Measurements from ENCODE around the gene SOCS1.

Gene SOCS1

DNA sequence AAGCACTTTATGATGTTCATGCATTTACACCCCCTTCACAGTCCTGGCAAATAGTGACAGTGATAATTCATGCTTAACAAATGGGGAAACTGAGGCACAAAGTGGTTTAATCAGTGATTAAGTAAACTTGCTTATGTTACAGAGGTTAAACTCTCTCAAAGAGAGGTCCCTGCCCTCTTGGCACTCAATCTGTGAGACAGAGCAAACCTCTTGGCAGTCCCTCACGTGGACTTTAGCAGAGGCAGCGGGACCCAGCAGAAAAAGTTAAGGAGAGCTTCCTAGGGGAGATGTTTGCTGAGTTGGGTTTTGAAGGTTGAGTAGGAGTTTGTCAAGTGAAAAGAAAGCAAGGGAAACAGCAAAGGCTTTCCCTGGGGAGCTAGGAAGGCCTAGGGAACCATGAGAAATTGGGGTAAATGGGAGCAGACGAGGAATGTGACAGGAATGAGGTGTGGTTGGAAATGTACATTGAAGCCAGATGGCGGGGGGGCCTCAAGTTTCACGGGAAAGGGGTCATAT lies 10.7 kb downstream of the SOCS1 start:
- no peak for DNase-seq (ENCODE audit: low read depth)

DNA sequence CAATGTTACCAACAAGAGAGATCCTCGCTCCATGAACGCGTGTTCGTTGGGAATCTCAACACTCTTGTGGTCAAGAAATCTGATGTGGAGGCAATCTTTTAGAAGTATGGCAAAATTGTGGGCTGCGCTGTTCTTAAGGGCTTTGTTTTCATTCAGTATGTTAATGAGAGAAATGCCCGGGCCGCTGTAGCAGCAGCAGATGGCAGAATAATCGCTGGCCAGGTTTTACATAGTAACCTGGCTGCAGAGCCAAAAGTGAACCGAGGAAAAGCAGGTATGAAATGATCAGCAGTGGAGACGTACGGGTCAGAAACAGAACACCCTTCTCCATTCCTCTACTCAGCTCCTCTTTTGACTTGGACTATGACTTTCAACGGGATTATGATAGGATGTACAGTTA lies 13.3 kb downstream of the SOCS1 start:
- DNase-seq (ENCODE audit: low read depth): no peak

DNA sequence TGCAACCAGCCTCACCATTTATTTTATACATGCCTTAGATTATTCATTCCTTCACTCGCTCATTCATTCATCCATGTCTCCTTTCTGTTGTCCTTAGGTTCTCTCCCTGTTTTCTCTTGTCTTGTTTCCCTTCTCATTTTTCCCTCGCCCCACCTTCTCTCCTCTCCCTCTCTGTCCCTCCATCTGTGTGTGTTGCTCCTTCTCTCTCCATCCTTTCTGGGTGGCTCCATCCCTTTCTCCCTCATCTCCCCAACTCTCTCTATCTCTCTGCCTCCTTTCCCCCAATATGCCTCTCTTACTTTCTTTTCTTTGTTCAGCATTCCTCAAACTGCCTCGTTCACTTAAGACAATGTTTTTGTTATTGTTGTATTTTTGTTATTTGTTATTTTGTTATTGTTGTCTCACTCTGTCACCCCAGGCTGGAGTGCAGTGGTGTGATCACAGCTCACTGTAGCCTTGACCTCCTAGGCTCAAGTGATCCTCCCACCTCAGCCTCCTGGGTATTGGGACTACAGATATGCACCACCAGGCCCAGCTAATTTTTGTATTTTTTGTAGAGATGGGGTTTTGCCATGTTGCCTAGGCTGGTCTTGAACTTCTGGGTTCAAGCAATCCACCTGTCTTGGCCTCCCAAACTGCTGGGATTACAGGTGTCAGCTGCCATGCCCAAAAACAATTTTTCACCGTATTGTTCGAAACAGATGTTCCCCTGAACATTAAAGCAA lies 14.4 kb downstream of the SOCS1 start:
- DNase-seq (ENCODE audit: low read depth): no peak

DNA sequence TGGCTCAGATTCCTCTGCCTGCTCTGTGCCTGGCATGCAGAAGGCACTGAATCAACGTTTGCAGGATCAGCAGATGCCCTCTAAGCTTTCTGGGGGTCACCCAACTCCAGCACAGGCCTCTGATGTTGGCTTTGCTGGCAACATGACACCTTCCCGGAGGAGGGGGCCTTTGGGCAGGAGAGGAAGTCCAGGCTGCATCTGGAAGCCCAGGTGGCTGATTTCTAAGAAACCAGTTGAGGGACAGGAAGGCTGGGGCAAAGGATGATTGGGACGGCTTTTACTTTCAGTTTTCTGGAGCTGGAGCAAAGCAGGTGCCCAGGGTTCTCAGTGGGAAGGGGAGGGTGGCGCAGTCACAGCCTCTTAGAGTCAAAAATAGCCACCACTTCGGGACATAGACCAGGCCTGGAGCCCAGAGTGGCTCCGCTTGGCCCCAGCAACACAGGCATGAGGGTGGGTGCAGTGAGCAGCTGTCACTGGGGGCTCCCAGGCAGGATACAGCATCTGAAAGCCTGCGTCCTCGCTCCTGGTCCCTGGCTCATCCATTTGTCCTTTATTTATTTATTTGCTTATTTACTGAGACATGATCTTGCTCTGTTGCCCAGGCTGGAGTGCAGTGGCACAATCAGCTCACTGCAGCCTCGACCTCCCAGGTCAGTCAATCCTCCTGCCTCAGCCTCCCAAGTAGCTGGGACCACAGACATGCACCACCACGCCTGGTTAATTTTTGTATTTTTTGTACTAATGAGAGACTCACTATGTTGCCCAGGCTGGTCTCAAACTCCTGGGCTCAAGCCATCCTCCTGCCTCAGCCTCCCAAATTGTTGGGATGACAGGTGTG lies 15.1 kb downstream of the SOCS1 start:
- DNase-seq (ENCODE audit: low read depth): no peak

DNA sequence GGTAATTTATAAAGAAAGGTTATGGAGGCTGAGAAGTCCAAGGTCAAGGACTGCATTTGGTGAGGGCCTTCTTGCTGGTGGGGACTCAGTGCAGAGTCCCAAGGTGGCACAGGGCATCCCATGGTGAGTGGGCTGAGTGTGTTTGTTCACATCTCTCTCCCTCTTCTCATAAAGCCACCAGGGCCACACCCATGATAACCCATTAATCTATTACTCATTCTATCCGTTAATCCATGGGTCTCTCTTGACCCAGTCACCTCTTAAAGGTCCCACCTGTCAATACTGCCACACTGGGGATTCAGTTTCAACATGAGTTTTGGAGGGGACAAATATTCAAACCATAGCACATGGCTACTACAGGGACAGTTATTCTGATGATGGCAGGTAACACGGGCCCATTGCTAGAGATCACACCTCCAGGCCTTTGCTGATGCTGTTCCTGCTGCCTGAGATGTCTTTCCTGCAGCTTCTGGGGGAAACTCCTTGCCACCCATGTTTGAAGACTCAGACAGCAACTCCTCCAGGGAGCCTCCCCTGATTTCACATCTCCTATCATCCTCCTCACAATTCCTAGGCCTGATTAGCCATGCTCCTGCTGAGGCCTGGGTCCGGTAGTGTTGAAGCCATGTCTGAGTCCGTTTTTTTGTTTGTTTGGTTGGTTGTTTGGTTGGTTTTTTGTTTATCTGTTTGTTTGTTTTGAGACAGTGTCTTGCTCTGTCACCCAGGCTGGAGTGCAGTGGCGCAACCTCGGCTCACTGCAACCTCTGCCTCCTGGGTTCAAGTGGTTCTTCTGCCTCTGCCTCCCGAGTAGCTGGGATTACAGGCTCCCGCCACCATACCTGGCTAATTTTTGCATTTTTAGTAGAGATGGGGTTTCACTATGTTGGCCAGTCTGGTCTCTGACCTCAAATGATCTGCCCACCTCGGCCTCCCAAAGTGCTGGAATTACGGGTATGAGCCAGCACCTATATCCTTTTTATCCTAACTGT lies 16.1 kb downstream of the SOCS1 start:
- DNase-seq (ENCODE audit: low read depth): no peak

DNA sequence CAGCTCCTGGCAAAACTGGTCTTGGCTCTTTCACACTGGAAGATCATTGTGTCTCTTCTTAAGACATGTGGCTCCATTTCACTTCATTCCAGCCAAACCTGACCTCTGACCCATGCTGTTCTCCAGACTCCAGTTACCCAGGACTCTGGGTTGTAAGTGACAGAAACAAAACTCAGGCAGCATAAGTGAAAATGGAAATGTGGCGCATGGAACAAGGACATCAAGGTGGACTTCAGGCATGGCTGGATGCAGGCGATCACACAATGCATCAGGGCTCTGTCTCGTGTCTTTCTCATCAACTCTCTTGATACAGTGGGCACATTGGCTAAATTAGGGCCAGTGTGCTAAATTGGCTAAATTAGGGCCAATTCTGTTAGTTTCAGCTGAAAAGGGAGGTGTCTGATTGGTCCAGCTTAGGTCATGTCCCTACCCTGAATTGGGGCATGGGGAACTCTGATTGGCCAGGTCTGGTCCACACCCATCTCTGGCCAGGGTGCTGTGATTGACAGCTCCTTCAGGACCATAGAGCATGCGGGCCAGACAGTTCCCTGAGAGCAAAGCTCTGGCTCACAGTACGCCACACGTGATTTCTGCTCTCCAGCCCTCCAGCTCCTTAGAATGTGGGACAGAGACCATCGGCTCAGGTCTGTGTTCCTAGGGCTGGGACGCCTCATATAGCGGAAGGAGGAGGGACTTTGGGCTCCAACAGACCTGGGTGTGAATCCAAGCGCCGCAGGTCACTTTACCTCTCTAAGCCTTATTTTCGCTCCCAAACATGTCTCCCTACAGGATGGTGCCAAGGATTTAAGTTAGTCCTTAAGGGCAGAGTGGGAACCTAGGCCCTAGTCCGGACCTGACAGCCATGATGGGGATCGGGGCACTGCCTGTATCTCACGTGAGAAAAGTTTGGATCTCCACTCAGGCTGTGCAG lies 17.5 kb downstream of the SOCS1 start:
- no peak for DNase-seq (ENCODE audit: low read depth)

DNA sequence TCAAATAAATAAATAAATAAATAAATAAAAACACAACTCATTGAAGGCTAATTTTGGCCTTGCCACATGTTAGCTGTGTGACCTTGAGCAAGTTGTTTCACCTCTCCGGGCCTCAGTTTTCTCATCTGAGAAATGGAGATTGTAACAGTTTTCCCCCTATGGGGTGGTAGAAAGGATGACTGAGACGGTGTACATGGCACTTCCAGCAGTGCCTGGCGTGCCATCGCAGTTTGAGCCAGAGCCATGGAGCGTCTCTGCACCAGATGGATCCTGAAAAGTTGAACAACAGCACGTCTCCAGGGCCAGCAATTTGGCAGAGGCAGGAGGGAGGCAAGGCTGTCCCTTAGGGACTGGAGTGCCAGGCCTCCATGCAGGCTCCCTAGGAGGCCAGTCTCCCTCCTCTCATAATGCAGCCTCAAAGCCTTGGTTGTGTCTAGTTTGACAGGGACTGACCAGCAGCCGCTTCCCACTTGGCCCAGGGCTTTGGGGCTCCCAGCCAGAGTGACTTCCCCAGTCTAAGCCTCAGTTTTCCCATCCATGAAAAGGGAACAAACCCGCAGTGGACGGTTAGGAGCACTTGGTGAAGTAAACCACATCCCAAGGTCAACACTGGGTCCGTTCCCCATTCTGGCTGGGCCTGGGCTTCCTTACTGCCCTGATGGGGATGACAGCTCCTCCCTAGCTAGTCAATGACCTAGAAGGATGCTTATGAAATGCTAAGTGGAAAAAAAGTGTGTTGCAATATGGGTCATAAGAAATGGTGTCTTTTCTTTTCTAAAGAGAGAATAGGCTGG lies 19.3 kb downstream of the SOCS1 start:
- no peak for DNase-seq (ENCODE audit: low read depth)

DNA sequence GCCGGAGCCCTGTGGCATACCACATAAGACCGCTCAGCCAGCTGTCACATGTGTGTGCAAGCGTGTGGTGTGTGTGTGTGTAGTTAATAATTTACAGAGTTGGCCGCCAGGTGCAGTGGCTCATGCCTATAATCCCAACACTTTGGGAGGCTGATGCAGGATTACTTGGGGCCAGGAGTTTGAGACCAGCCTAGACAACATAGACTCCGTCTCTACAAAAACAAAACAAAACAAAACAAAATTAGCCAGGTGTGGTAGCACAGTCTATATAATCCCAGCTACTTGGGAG lies 20.4 kb downstream of the SOCS1 start:
- DNase-seq (ENCODE audit: low read depth): no peak

DNA sequence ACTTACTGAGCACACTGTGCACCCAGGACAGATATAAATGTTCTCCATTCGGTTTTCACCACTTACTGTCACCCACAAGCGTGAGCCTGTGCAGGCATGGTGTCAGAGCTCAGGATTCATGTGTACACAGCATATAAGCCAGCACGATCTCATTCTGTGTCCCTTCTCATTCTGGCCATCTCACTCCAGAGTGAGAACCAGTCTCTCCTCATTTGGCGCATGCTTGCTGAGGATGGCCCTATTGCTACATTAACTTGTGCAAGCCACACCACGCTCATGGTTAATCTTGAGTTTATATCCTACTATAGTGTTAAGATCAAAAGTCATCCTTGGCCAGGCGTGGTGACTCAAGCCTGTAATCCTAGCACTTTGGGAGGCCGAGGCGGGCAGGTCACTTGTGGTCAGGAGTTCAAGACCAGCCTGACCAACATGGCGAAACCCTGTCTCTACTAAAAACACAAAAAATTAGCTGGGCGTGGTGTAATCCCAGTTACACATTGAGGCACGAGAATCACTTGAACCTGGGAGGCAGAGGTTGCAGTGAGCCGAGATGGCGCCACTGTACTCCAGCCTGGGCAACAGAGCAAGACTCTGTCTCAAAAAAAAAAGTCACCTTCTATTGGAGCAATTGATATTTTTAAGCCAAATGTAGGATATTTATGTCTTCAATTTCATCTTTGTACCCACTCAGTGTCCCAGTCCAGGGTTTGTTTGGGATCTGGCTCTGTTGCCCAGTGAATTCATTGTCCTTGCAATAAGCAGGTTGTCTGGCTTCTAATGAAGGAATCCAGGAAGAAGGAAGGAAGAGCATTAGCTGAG lies 20.9 kb downstream of the SOCS1 start:
- DNase-seq (ENCODE audit: low read depth): no peak

DNA sequence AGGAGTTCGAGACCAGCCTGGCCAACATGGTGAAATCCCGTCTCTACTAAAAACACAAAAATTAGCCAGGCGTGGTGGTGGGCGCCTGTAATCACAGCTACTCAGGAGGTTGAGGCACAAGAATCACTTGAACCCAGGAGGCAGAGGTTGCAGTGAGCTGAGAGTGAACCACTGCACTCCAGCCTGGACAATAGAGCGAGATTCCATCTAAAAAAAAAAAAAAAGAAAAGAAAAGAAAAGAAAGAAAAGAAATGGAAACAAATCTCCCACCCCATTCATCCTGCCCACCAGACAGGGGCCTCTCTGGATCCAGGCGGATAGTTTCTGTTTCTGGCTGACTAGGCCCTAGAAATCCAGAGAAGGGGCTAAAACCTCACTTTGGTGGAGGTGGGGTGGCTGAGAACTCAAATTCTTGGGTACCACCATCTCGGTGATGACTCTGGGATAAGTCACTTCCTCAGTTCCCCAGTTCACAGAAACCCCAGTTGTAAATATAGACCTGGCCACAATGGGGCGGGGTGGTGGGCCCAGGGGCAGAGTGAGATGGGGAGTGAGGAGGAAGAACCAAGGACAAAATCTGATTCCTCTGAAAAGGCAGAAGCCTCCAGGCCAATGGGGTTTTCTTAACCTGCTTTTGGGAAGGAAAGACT lies 22.2 kb downstream of the SOCS1 start:
- peak; percentile 64 for DNase-seq (ENCODE audit: low read depth)

DNA sequence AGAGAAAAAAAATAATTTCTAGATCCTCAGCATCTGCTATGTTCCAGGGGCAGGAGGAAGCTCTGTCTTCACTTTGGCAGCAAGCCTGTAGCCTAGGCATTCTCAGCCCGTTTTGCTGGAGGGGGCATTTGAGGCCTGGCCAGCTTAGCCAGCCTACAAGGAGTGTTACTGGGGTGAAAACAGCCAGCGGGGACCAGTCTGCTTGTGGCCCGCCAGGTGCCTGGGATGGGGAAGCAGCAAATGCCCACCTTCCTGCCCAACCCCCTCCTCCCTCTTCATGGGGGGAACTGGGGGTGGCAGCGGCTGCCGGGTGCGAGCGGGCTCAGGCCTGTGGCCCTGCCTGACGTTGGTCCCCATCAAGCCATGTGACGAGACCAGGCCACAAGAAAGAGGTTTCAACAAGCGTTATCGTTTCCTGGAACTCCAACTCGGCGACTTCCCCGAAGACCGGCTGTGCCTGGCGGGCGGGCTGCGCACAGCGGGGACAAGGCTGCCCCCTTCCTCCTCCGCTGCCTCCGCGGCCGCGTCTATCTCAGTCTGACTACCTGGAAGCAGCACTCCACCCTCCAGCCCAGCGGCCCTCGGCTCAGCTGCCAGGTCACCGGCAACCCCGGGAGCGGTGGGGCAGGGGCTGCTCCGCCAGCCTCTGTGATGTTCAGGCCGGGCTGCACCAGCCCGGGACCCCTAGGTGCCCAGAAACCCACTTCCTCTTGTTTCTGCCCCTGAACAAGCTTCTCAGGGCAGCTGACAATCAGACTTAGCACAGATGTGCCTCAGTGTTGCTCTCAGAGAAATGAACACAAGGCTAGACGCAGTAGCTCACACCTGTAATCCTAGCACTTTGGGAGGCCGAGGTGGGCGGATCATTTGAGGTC lies 22.9 kb downstream of the SOCS1 start:
- peak; percentile 86 for DNase-seq (ENCODE audit: low read depth)

DNA sequence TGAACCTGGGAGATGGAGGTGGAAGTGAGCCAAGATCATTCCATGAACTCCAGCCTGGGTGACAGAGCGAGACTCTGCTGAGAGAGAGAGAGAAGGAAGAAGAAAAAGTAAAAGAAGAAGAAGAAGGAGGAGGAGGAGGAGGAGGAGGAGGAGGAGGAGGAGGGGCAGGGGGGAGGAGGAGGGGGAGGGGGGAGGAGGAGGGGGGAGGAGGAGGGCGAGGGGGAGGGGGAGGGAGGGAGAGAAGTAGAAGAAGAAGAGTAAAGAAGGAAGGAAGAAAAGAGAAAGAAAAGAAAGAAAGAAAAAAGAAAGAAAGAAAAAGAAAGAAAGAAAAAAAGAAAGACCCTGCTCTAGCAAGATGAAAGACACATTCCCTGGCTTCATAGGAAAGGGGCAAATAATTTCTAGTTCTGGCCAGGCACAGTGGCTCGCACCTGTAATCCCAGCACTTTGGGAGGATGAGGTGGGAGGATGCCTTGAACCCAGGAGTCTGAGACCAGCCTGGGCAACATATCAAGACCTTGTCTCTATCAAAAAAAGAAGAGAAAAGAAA lies 23.6 kb downstream of the SOCS1 start:
- DNase-seq (ENCODE audit: low read depth): no peak

DNA sequence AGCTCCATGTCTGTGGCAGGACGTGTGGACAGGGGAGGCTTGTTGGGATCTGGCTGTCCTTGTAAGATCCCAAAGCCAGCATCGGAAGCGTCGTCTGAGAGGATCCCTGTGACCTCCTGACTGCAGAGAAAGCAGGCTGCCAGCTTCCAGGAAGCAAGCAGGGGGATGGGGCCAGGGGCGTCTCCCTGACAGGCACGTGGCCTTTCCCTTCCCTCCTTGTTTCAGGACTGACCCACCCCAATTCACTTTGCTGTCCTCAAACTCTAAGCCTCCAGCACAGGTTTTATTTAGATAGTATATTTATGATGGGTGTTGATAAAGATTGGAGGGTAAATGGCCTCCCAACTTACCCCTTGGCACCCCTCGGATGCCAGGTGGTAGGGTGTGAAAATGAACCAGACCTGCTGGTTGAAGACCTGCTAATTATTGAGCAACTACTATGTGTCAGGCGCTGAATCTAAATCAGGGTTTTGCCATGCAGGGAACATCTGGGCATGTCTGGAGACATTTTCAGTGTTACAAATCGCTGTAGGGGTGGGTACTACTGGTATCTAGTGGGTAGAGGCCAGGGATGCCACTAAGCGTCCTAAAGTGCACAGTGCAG lies 24.5 kb downstream of the SOCS1 start:
- DNase-seq (ENCODE audit: low read depth): no peak

DNA sequence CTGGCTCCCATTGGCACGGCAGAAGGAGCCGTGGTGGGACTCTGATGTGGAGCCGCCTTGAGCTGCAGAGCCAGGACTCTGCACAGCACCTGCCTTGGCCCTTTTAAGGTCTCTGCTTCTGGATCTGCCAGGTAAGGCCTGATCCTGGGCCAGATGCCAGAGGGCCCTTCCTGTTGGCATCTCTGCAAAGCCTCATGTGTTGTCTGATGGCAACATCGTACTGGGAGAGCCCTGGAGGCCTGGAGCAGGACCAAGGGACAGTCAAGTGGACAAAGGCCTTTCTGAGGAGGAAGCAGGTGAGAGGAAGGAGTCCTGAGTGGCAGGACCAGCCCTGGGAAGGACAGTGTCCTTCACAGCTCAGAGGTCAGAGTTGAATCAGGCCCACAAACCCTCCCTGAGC lies 26.1 kb downstream of the SOCS1 start:
- no peak for DNase-seq (ENCODE audit: low read depth)

DNA sequence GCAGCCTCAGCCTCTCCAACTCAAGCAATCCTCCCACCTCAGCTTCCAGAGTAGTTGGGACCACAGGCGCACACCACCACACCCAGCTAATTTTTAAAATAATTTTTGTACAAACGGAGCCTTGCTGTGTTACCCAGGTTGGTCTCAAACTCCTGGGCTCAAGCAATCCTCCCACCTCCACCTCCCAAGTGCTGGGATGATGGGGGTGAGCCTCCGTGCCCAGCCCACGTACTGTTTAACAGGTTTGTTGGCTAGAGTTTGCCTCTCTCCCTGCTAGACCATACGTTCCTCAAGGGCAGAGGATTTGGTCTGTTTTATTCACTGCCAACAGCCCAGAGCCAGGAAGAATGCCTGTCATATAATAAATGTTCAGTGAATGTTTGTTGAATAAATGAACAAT lies 26.6 kb downstream of the SOCS1 start:
- no peak for DNase-seq (ENCODE audit: low read depth)

DNA sequence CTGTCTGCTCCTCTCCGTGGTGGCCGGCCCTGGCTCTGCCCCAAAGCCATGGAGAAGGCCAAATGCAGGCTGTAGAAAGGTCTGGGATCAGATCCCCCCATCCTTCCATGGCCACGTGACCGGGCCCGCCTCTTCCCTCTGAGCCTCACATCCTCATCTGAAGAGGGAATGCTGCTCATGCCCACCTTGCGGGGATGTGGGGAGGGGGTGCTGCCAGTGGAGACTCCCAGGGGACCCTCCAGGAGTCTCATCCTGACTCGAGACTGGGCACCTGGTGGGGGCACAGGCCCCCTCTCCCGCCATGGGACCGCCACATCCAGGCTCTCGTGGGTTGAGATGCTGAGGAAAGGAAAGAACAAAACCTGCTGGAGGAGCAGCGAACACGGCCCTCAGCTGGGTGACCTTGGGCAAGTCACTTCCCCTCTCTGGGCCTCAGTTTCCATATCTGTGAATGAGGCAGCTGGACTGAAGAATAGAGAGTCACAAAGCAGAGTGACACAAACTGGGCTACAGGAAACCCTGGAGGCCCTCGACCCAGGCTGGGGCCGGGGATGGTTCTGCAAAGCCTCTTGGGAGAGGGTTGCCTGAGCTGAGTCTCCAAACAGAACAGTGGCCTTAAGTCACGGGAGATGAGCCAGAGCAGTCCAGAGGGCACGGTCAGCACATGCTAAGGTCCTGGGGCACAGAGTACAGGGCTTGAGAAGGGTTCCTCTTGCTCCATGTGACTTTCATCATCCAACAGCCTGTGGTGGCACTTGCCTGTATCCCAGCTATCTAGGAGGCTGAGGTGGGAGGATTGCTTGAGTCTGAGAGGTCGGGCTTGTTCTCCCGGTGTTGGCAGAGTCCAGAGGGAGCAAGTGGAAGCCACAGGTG lies 30.1 kb downstream of the SOCS1 start:
- no peak for DNase-seq (ENCODE audit: low read depth)

Data from activated gamma-delta T cell treated with anti-CD3 and anti-CD28 coated beads, Interleukin-2, amount 50 U/mL, for 16 hours (primary cell).